Activated CD4-positive, alpha-beta T cell treated with anti-CD3 and anti-CD28 coated beads, Interleukin-2, Interleukin-4, amounts not matched to agents 100 ng/mL and 50 ng/mL, durations not matched to agents 16 hours and 8 hours (primary cell): ENCODE results near the gene DGUOK.

Source experiments
- DNase-seq: peaks from one replicate; pipeline ENCODE4 v3.0.0-alpha.2; 2020; ENCODE audit warnings: low spot score

DGUOK gene

DNA sequence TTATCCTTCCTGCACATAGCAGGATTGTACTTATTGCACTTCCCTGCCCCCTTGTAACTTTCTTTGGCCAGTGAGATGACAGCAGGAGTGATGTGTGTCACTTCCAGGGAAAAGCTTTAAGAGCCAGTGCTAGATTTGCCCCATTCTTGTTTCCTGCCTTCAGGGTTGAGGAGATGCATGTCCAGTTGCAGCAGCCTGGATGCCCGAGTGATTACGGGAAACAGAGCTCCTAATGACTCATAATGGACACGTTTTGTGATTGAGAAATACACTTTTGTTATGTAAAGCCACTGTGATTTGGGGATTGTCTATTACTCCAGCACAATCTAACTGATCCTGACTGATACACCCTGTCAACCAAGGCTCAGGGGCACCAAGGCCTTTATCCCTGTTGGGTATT, 53.0 kb downstream of the DGUOK start:
- DNase-seq, result no peak

GRCh38 chr2:73980566-73980965, 53.9 kb downstream of the DGUOK start:
- DNase-seq, result no peak

GRCh38 chr2:73981081-73982001, 54.7 kb downstream of the DGUOK start:
- DNase-seq, result no peak

GRCh38 chr2:73982140-73982617, 55.5 kb downstream of the DGUOK start:
- DNase-seq, result no peak

DNA sequence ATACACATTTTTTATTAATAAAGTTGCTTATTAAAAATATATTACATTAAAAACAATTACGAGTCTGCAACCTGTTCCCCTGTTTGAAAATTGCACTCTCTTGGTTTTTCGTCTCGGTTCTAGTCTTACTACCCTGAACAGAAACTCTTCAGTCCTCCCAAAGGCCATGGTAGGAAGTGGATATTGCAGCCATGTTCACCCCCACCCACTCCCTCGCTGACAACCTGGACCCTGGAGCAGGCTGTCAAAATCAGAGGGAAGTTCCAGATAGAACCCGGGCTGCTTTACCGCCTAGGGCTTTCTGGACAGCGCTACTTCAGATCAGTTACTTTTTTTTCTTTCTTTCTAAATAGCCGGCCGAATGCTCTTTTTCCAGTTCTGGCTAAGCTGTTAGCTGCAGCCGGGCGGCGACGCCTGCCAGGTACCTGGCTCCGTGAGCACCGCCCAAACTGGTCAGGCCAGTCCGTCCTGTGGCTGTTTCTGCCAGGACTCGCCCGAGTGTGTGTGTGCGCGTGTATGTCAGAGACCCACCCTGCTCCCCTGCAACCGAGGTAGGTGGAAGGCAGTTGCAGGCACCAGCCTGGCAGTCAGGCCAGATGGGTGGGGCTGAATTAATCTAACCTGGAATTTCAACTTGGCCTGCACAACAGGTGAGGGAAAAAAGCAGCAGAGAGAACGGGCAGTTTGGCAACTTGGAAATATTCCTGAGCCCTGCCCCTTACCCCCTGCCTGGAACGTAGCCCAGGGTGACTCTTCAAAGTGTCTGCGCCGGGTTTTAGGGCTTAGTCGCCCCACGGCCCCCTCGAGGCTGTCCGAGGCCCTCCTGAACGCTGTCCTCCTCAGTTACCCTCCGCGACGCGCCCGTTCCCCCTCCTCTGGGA, 56.9 kb downstream of the DGUOK start:
- no peak for DNase-seq

- peak; percentile 56 for DNase-seq
These were observed 57.7 kb downstream of the DGUOK start, which contains the start of gene TET3 for GRCh38 chr2:73984203-73984921. TSS of gene TET3 (plus strand) at chr2:73984910. CDS start at chr2:73986404, 1,494 bp downstream.

DNA sequence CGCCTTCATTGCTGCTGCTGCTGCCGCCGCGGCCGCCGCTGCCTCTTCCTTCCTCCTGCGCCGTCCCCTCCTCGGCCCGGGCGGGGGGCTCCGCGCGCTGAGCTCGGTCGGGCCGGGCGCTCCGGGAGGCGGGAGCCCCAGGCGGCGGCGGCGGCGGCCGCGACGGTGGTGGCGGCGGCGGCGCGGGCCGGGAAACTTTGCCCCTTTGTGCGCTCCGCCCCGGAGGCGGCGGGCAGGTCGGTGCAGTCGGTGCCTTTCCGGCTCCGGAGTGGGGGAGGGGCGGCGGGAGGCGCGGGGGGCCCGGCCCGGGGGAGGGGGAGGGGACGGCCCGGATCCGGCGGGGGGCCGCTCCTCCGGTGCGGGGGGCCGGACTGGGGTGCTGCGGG, 58.2 kb downstream of the DGUOK start:
- peak; percentile 57 for DNase-seq

GRCh38 chr2:73985308-73986084, 58.8 kb downstream of the DGUOK start:
- peak; percentile 58 for DNase-seq

DNA sequence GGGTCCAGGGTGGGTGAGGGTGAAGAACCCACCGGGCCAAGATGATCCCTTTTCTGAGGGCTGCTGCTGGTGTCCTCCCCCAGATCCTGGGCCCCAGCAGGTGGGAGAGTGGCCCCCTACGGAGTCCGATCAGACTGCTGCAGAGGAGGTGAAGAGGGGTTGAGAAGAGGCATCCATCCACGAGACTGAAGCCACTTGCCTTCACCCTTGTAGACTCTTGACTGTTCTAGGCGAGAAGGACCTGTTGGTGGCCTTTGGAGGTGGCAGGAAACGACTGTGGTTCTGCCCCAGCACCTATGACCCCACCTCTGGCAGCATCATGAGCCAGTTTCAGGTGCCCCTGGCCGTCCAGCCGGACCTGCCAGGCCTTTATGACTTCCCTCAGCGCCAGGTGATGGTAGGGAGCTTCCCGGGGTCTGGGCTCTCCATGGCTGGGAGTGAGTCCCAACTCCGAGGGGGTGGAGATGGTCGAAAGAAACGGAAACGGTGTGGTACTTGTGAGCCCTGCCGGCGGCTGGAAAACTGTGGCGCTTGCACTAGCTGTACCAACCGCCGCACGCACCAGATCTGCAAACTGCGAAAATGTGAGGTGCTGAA, 59.5 kb downstream of the DGUOK start:
- DNase-seq, result no peak

DNA sequence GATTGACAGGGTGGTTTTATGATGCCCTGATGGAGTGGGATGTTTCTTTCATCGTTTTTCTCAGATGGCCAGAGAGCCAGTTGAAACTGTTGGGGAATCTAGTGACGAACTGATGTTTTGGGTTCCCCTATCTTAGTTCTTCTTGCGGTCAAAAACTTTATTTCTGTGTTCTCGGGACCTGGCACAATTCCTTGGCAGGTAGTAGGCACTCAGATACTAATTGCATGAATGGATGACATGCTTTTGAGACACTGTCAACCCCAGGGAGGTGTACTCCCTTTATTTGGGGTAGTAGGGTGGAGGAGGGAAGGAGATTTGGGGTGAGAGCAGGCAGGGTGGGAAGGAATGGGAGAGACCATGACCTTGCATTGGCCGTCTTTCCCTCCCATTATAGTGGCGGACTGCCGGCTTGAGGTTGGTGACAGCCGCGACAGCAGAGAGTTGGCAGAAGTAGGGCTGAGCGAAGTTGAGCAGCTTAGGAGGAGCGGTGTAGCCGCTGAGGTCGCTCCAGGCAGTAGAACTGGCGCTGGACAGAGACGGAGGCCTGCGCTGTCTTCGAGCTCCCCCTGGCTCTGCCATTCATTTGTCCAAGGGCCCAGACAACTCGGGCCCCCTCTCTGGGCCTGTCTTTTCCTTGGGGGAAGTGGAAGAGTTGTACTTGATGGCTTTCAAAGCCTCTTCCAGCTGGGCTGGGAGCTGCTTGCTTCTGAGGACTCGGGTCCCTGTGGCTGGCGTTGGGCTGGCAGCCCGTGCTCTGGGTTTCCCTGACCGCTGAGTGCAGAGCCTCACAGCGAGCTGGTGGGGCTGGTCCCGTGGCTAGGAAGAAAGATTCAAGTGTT, 60.6 kb downstream of the DGUOK start:
- no peak for DNase-seq

DNA sequence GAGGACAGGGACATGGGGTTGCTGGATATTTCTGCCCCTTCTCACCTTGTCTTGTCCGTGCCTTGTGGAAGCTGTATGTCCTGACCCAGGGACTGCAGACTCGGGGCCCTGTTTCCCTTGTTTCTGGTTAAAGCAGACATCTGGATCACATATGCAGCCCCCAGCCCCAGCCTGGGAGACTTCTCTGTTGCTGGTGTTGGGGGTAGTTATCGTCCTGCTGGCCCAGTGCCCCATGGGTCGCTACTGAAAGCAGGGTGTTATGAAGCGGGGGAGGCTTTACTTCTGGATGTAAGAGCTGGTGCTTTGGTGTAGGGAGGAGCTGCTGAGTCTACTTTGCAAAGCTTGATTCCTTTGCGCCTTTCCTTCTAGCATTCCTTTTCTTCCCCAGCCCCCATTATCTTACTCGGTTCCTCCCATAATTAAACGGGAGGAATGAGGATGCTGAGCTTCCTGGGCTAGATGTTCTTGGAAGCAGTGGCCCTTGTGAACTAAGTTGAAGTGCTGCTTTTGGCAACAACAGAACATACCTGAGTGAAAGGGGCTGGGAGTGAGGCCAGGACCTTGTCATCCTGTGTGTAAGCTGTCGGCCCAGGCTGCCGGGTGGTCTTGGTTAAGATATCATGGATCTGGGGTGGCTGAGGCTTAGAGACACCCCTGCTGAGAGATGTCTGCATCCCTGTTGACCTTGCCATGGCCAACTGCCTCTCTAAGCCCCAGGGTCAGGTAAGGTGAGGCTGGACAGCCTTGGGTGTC, 61.4 kb downstream of the DGUOK start:
- DNase-seq, result no peak

GRCh38 chr2:73989972-73990371, 63.3 kb downstream of the DGUOK start:
- no peak for DNase-seq

DNA sequence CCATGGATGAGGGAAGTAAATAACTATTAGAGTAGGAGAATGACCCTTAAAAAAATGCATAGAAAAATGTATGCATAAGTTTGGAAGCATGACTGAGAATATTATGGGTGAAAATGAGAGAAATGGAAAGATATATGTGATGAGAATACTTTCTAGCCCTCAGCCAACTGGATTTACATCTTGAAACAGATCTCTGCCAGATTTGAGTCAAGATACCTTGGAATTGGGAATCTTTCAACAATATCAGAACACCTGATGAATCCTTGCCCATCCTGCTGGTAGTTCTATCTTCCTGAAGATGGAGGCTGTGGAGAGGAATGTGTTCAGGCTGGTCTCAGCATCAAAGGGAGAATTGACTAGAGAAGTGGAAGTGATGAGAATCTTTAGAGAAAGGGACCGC, 63.9 kb downstream of the DGUOK start:
- no peak for DNase-seq

- DNase-seq, result no peak
These were observed 65.4 kb downstream of the DGUOK start for GRCh38 chr2:73992036-73992435.

GRCh38 chr2:73993376-73993775, 66.7 kb downstream of the DGUOK start:
- DNase-seq, result no peak

DNA sequence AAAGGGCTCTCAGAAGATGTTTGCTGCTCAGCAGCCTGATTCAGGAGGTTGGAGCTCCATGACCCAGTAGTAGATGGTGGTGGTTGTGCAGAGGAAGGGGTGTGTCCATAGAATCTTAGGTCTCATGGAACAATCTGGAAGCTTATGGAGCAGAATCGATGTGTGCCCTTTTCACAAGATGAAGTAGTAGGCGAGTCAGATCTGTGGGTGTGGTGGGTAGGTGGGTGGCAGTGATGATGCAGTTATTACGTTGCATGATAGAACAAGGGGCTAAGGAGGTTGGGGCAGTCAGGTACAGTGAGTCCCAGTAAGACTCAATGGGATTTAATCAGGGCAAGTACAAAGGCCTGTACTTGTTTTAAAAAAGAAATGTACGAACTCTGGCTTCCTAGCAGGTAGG, 67.1 kb downstream of the DGUOK start:
- no peak for DNase-seq

DNA sequence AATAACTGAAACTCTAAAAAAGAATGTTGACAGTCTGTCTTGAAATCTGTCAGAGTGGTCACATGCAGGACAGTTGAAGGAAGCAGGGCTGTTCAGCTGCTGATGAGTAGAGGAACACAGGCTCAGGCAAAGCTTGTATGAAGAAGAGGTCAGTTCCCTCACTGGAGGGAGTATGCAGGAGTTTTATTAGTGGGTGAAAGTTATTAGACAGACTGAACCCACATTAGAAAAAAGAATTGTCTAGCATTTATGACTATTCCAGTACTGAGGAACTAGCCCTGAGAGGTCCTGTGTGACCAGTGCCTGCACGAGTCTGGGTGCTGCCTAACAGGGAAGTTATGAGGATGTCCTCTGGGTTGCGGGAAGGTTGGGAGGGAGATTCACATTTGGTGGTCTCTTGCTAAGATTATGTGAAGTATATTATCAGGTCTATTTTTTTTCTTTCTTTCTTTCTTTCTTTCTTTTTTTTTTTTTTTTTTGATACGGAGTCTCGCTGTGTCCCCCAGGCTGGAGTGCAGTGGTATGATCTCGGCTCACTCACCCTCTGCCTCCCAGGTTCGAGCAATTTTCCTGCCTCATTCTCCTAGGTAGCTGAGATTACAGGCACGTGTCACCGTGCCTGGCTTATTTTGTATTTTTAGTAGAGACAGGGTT, 67.6 kb downstream of the DGUOK start:
- DNase-seq, result no peak

- DNase-seq, result no peak
These were observed 69.1 kb downstream of the DGUOK start for GRCh38 chr2:73995810-73996209.

DNA sequence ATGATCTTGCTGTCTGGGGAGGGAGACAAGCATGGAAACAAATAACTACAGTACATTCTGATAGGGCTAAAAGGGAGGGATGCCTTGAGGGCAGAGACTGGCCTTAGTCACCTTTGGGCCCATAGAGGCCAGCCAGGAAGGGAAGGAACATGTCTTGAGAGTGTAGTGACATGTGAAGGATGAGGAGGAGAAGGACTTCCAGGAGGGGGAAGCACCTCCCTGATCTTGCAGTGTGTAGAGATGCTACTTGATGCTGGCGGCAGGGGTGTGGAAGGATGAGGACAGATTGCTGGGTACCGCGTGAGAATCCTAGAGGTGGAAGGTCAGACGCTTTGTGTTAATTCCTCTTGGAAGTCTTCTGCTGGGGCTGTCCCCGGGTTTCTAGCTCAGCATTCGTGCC, 71.1 kb downstream of the DGUOK start:
- DNase-seq, result no peak
